Loucy (cell line): Measurements from ENCODE around the gene MAMLD1.

Experiments
- H2AFZ ChIP-seq: fragments of 200-600 bp; sonication (generic); 2 replicates; pipeline ENCODE4 v1.6.0; 2016; ENCODE audit warnings: antibody characterized with exemption, mild to moderate bottlenecking, low read length, moderate library complexity
- H3F3A ChIP-seq: fragments of 200-600 bp; 2 replicates; pipeline ENCODE4 v1.6.0; 2016; ENCODE audit warnings: antibody characterized with exemption, low read depth, mild to moderate bottlenecking
- H3K27me3 ChIP-seq: fragments of 200-600 bp; sonication (generic); 2 replicates; pipeline ENCODE4 v1.6.1; 2014; ENCODE audit warnings: low read length, mild to moderate bottlenecking; ENCODE audit not compliant: insufficient read depth, poor library complexity, severe bottlenecking
- H3K36me3 ChIP-seq: fragments of 200-600 bp; sonication (generic); 2 replicates; pipeline ENCODE4 v1.6.1; 2016; ENCODE audit warnings: low read length; ENCODE audit not compliant: insufficient read depth
- H3K4me1 ChIP-seq: fragments of 200-600 bp; sonication (generic); 2 replicates; pipeline ENCODE4 v1.5.1; 2014; ENCODE audit warnings: low read length, mild to moderate bottlenecking; ENCODE audit not compliant: insufficient read depth, poor library complexity, severe bottlenecking
- H3K4me2 ChIP-seq: fragments of 200-600 bp; sonication (generic); 2 replicates; pipeline ENCODE4 v1.6.0; 2014; ENCODE audit warnings: antibody characterized with exemption, low read length, low read depth, mild to moderate bottlenecking; ENCODE audit not compliant: poor library complexity, severe bottlenecking
- H3K4me3 ChIP-seq: fragments of 200-600 bp; sonication (generic); 2 replicates; pipeline ENCODE4 v1.5.1; 2014; ENCODE audit warnings: low read length, mild to moderate bottlenecking, mixed read lengths; ENCODE audit not compliant: poor library complexity, severe bottlenecking
- H3K79me2 ChIP-seq: fragments of 200-600 bp; sonication (generic); 2 replicates; pipeline ENCODE4 v1.6.1; 2014; ENCODE audit warnings: low read length; ENCODE audit not compliant: insufficient read depth
- H3K9ac ChIP-seq: fragments of 200-600 bp; sonication (generic); 2 replicates; pipeline ENCODE4 v1.6.0; 2014; ENCODE audit warnings: mild to moderate bottlenecking, low read depth, low read length, moderate library complexity; ENCODE audit not compliant: poor library complexity, severe bottlenecking
- H3K9me2 ChIP-seq: fragments of 200-600 bp; sonication (generic); replicated peaks from 2 replicates; pipeline ENCODE4 v1.6.1; 2016; ENCODE audit warnings: low read depth, low read length, mixed read lengths
- H3K9me3 ChIP-seq: fragments of 200-600 bp; sonication (generic); 2 replicates; pipeline ENCODE4 v1.6.1; 2014; ENCODE audit warnings: mild to moderate bottlenecking, antibody characterized with exemption, low read length, low read depth; ENCODE audit not compliant: insufficient read depth
- H4K20me1 ChIP-seq: fragments of 200-600 bp; sonication (generic); 2 replicates; pipeline ENCODE4 v1.6.0; 2014; ENCODE audit warnings: antibody characterized with exemption, low read length, mild to moderate bottlenecking; ENCODE audit not compliant: insufficient read depth, poor library complexity, severe bottlenecking
- EZH2phosphoT487 ChIP-seq: fragments of 200-600 bp; IDR thresholded peaks from 2 replicates; pipeline ENCODE4 v1.6.1; 2018; ENCODE audit warnings: antibody characterized with exemption, mild to moderate bottlenecking, moderate library complexity, borderline replicate concordance
- TF ChIP-seq, protein P1 (sequence below): fragments of 200-600 bp; sonication (generic); conservative IDR thresholded peaks from 2 replicates; pipeline ENCODE4 v1.5.1; 2014; ENCODE audit warnings: mild to moderate bottlenecking, antibody characterized with exemption, low read length

Gene MAMLD1

DNA sequence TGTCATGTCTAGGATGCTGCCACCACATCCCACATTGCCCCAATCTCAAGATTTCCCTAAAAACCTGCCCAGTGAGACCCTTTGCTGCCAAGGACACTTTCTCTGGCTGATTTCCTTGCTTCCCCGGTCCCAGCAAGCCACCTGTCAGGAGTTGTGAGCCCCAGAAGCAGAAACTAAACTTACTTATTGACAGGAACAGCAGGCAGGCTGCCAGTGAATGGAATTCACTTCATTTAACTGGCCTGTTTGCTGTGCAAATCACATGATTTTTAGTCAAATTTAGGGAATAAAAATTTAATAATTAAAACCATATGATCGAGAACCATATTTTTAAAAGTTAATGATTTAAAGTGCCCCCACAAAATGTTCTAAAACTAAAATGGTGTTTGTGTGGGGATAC is 48.5 kb downstream of the MAMLD1 start:
- no peak overlapping the region for H3K9ac ChIP-seq
- no peak overlapping the region for H2AFZ ChIP-seq
- no peaks in the 10 kb centered on the region for H3K36me3 ChIP-seq
- H3K9me2 ChIP-seq = no peaks in the 10 kb centered on the region
- TF ChIP-seq, protein P1, sequence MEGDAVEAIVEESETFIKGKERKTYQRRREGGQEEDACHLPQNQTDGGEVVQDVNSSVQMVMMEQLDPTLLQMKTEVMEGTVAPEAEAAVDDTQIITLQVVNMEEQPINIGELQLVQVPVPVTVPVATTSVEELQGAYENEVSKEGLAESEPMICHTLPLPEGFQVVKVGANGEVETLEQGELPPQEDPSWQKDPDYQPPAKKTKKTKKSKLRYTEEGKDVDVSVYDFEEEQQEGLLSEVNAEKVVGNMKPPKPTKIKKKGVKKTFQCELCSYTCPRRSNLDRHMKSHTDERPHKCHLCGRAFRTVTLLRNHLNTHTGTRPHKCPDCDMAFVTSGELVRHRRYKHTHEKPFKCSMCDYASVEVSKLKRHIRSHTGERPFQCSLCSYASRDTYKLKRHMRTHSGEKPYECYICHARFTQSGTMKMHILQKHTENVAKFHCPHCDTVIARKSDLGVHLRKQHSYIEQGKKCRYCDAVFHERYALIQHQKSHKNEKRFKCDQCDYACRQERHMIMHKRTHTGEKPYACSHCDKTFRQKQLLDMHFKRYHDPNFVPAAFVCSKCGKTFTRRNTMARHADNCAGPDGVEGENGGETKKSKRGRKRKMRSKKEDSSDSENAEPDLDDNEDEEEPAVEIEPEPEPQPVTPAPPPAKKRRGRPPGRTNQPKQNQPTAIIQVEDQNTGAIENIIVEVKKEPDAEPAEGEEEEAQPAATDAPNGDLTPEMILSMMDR = no peak
- TF ChIP-seq EZH2phosphoT487 = no peak
- H3K9me3 ChIP-seq = no peaks in the 10 kb centered on the region
- no peak overlapping the region for H3K4me3 ChIP-seq
- H4K20me1 ChIP-seq = no peaks in the 10 kb centered on the region
- H3K4me1 ChIP-seq = peaks cover 25% of the 10 kb centered on the region
- H3F3A ChIP-seq = no peaks in the 10 kb centered on the region
- no peak overlapping the region for H3K4me2 ChIP-seq
- no peaks in the 10 kb centered on the region for H3K27me3 ChIP-seq
- H3K79me2 ChIP-seq = no peaks in the 10 kb centered on the region

DNA sequence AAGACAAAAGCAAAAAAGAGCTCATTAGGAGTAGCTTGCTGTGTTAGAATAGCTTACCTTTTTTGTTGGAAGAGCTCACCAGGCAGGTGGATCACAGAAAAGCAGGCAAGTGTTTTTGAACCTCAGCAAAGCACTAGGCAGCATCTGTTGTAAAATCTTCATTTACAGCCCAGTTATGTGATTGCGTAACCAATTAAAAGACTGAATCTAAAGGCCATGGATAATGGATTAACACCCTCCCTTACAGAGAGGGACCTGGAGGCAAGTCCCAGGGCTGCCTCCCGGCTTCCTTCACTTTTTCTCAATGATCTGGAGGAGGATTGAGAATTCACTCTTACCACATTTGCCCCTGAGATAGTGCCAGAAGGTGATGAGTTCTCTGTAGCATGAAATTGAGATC is 51.1 kb downstream of the MAMLD1 start:
- Histone ChIP-seq H3K9ac (no peak overlapping the region), H3K36me3 (no peaks in the 10 kb centered on the region), H4K20me1 (no peaks in the 10 kb centered on the region), H3K4me3 (no peak overlapping the region), H3K27me3 (no peaks in the 10 kb centered on the region), H3F3A (no peaks in the 10 kb centered on the region), H3K4me1 (peaks cover 25% of the 10 kb centered on the region), H3K4me2 (no peak overlapping the region), H3K9me3 (no peaks in the 10 kb centered on the region), H3K79me2 (no peaks in the 10 kb centered on the region), H2AFZ (no peak overlapping the region), H3K9me2 (no peaks in the 10 kb centered on the region)
- TF ChIP-seq, protein P1 = no peak
- no peak for TF ChIP-seq EZH2phosphoT487

DNA sequence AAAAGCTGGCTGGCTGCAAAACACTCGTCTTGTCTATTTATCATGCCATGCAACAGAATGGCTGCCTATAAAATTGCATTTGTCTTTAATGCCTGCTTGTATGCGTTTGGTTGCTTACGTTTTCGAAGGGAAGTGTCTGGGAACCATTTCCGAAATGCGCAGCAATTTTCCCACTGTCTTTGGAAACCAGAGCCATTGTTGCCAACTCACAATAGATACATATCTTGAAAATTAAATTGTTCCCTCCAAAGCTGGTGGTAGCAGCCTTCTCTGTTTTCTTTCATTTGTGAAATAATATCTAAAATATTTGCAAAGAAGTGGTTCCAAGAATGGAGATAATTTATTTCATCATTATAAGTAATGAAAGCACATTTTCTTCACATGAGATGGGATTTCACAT is 53.4 kb downstream of the MAMLD1 start:
- Histone ChIP-seq H3K9me2 (no peaks in the 10 kb centered on the region), H3K36me3 (no peaks in the 10 kb centered on the region), H3K4me3 (no peak overlapping the region), H3K4me2 (no peak overlapping the region), H3F3A (no peaks in the 10 kb centered on the region), H3K79me2 (no peaks in the 10 kb centered on the region), H2AFZ (no peak overlapping the region), H3K9me3 (no peaks in the 10 kb centered on the region), H4K20me1 (no peaks in the 10 kb centered on the region), H3K27me3 (no peaks in the 10 kb centered on the region), H3K9ac (no peak overlapping the region), H3K4me1 (peaks cover 9% of the 10 kb centered on the region)
- TF ChIP-seq, protein P1 = no peak
- no peak for TF ChIP-seq EZH2phosphoT487
